K562 (cell line): Measurements from ENCODE around the gene PPP6R1. TPM values are rescaled to one million over a fixed set of nuclear protein-coding genes. Genes with fewer than 3 reads are reported as not detected.
A peak's percentile ranks its signal among the peaks of the same experiment; 100 is the strongest.

Experiments
- HMGXB4 ChIP-seq: sonication (generic); formaldehyde crosslinking; IDR thresholded peaks from 2 replicates; pipeline ENCODE4 v1.8.1; 2023; ENCODE audit warnings: mild to moderate bottlenecking, missing genetic modification reagents
- MYBL2 ChIP-seq, 2 experiments: fragments of 450-650 bp in 1 of 2; sonication (generic) in 1 of 2; formaldehyde crosslinking in 1 of 2; IDR thresholded peaks; 2 replicates each; pipeline versions ENCODE4 v1.6.1 to v1.8.1; 2017 to 2022; ENCODE audit warnings: borderline replicate concordance in 1 of 2, inconsistent platforms in 1 of 2, low read depth in 1 of 2, mild to moderate bottlenecking in 1 of 2, missing genetic modification reagents in 1 of 2, moderate library complexity in 1 of 2
- OTX1 ChIP-seq: fragments of 450-650 bp; formaldehyde crosslinking; IDR thresholded peaks from 2 replicates; pipeline ENCODE4 v1.4.0; 2022; ENCODE audit warnings: mild to moderate bottlenecking
- RCOR1 ChIP-seq, 2 experiments: IDR thresholded peaks; 2 replicates each; pipeline ENCODE4 v1.6.1; 2012; ENCODE audit warnings: low read depth in 2 of 2, low read length in 2 of 2, borderline replicate concordance in 1 of 2, improper control_type of control experiment in 1 of 2
- SP1 ChIP-seq: sonication (generic); formaldehyde crosslinking; IDR thresholded peaks from 2 replicates; pipeline ENCODE4 v1.8.1; 2022; ENCODE audit warnings: mild to moderate bottlenecking, missing genetic modification reagents
- ZNF518B ChIP-seq: fragments of 250-450 bp; sonication (Bioruptor Pico); IDR thresholded peaks from 2 replicates; pipeline ENCODE4 v1.5.0; 2021; ENCODE audit warnings: mild to moderate bottlenecking, moderate library complexity
- ZNF740 ChIP-seq, 3 experiments: fragments of 200-800 bp in 1 of 3; sonication (Bioruptor generic) in 1 of 3; sonication (generic) in 1 of 3; formaldehyde crosslinking in 1 of 3; IDR thresholded peaks; 2 replicates each; pipeline versions ENCODE4 v1.6.1 to v1.8.0; 2016 to 2022; ENCODE audit warnings: mild to moderate bottlenecking in 2 of 3, missing compliant biosample characterization in 2 of 3, missing genetic modification characterization in 2 of 3, missing genetic modification reagents in 1 of 3
- polyA plus RNA-seq, 8 experiments: library from polyadenylated mRNA; depleted of rRNA in 4 of 8; stranded (reverse) in 5 of 8; unstranded in 3 of 8; fragments of >200 nt; fragmentation: Nextera tagmentation in 2 of 8; fragmentation: Illumina TruSeq in 1 of 8; extraction: Ambion mirVana in 2 of 8; extraction: Trizol in 1 of 8; gene quantifications; 2 replicates each; pipeline versions ENCODE4 v1.2.1 to v1.2.3, GENCODE V29; 2011 to 2014; ENCODE audit warnings: inconsistent platforms in 1 of 8, missing spikeins in 1 of 8
- total RNA-seq, 7 experiments: library from RNA; depleted of rRNA in 6 of 7; stranded (reverse); fragments of >200 nt in 6 of 7; fragmentation: Illumina TruSeq in 2 of 7; extraction: Trizol in 2 of 7; gene quantifications; 2 replicates each; pipeline versions ENCODE4 v1.2.1 to v1.2.3, GENCODE V29; 2011 to 2021; ENCODE audit warnings: low replicate concordance in 1 of 7

PPP6R1 gene
- total and polyA plus RNA-seq, 9 of the 15 experiments (the other 6 are each of a cell fraction or from before 2014, with no cell fraction given): 0.48 to 135 (median 37.2) TPM

GRCh38 chr19:55283548-55284377 lies 24.9 kb upstream of the PPP6R1 start, which contains the start of gene BRSK1 (continued):
- peak; percentile 76; the same call in 1 of the 2 replicates for TF ChIP-seq ZNF740 (CRISPR knock-in tag; IDR thresholded peaks at IDR 0.05)
- peak in 1 of 2 experiments; percentile 97; a peak in 2 of 4 replicates for TF ChIP-seq ZNF740 (tag; IDR thresholded peaks at IDR 0.05)
- no peak for TF ChIP-seq MYBL2 (IDR thresholded peaks at IDR 0.05; ENCODE audit: low read depth)
- TF ChIP-seq MYBL2 (CRISPR knock-in tag; IDR thresholded peaks at IDR 0.05; ENCODE audit: borderline replicate concordance): no peak
- peak; percentile 40; the same call in 1 of the 2 replicates for TF ChIP-seq OTX1 (CRISPR knock-in tag)
- no peak for TF ChIP-seq HMGXB4 (CRISPR knock-in tag)
- no peak for TF ChIP-seq ZNF518B (CRISPR knock-in tag)
- peak in 1 of 2 experiments; percentile 55; a peak in 2 of 4 replicates for TF ChIP-seq RCOR1 (IDR thresholded peaks at IDR 0.05; ENCODE audit: borderline replicate concordance in 1 of 2, low read depth in 2 of 2, low read length in 2 of 2)
- no peak for TF ChIP-seq SP1
